ENCODE data around the gene SEMA3G.

Gene SEMA3G

GRCh38 chr3:52479037-52479876 is 34.4 kb upstream of the SEMA3G start:
- H3K4me3 ChIP-seq (ENCODE audit: insufficient read depth, low read depth, low read length), result no peak overlapping the region
- 94 to 95% methylated on average over 7 of the region's 7 CpGs for WGBS, 2 experiments
- no peak overlapping the region for H3K27ac ChIP-seq (ENCODE audit: insufficient read depth, low read depth, low read length, poor library complexity, severe bottlenecking)
- H3K4me1 ChIP-seq (ENCODE audit: control insufficient read depth, insufficient read depth, low read length), result no peaks in the 10 kb centered on the region
- peaks cover 66% of the 10 kb centered on the region for H3K36me3 ChIP-seq (ENCODE audit: control insufficient read depth, insufficient read depth, low read length)
- no peaks in the 10 kb centered on the region for H3K9me3 ChIP-seq (ENCODE audit: control insufficient read depth, low read length)
- no peaks in the 10 kb centered on the region for H3K27me3 ChIP-seq (ENCODE audit: control insufficient read depth, insufficient read depth, low read length, poor library complexity, severe bottlenecking)

- Histone ChIP-seq H3K4me1 (ENCODE audit: control insufficient read depth, insufficient read depth, low read length) (no peaks in the 10 kb centered on the region), H3K9me3 (ENCODE audit: control insufficient read depth, low read length) (no peaks in the 10 kb centered on the region), H3K27me3 (ENCODE audit: control insufficient read depth, insufficient read depth, low read length, poor library complexity, severe bottlenecking) (no peaks in the 10 kb centered on the region), H3K27ac (ENCODE audit: insufficient read depth, low read depth, low read length, poor library complexity, severe bottlenecking) (no peak overlapping the region), H3K4me3 (ENCODE audit: insufficient read depth, low read depth, low read length) (no peak overlapping the region), H3K36me3 (ENCODE audit: control insufficient read depth, insufficient read depth, low read length) (peaks cover 79% of the 10 kb centered on the region)
- 95 to 96% methylated on average over 6 of the region's 6 CpGs for WGBS, 2 experiments
Observed at GRCh38 chr3:52477796-52478095, 32.8 kb upstream of the SEMA3G start.

GRCh38 chr3:52477076-52477795 is 32.3 kb upstream of the SEMA3G start:
- H3K4me3 ChIP-seq (ENCODE audit: insufficient read depth, low read depth, low read length), result no peak overlapping the region
- H3K27me3 ChIP-seq (ENCODE audit: control insufficient read depth, insufficient read depth, low read length, poor library complexity, severe bottlenecking), result no peaks in the 10 kb centered on the region
- 96 to 97% methylated on average over 16 of the region's 16 CpGs for WGBS, 2 experiments
- H3K27ac ChIP-seq (ENCODE audit: insufficient read depth, low read depth, low read length, poor library complexity, severe bottlenecking), result no peak overlapping the region
- peaks cover 79% of the 10 kb centered on the region for H3K36me3 ChIP-seq (ENCODE audit: control insufficient read depth, insufficient read depth, low read length)
- H3K4me1 ChIP-seq (ENCODE audit: control insufficient read depth, insufficient read depth, low read length), result no peaks in the 10 kb centered on the region
- no peaks in the 10 kb centered on the region for H3K9me3 ChIP-seq (ENCODE audit: control insufficient read depth, low read length)

GRCh38 chr3:52473026-52473425 is 28.1 kb upstream of the SEMA3G start:
- Histone ChIP-seq H3K4me1 (ENCODE audit: control insufficient read depth, insufficient read depth, low read length) (no peaks in the 10 kb centered on the region), H3K27me3 (ENCODE audit: control insufficient read depth, insufficient read depth, low read length, poor library complexity, severe bottlenecking) (no peaks in the 10 kb centered on the region), H3K9me3 (ENCODE audit: control insufficient read depth, low read length) (no peaks in the 10 kb centered on the region), H3K36me3 (ENCODE audit: control insufficient read depth, insufficient read depth, low read length) (peaks cover 69% of the 10 kb centered on the region), H3K4me3 (ENCODE audit: insufficient read depth, low read depth, low read length) (no peak overlapping the region), H3K27ac (ENCODE audit: insufficient read depth, low read depth, low read length, poor library complexity, severe bottlenecking) (no peak overlapping the region)
- WGBS, 2 experiments, result 93 to 98% methylated on average over 5 of the region's 5 CpGs

- H3K4me3 ChIP-seq (ENCODE audit: insufficient read depth, low read depth, low read length), result no peak overlapping the region
- H3K9me3 ChIP-seq (ENCODE audit: control insufficient read depth, low read length), result no peaks in the 10 kb centered on the region
- WGBS, 2 experiments, result 88% methylated on average over 14 of the region's 14 CpGs
- H3K36me3 ChIP-seq (ENCODE audit: control insufficient read depth, insufficient read depth, low read length), result peaks cover 63% of the 10 kb centered on the region
- no peaks in the 10 kb centered on the region for H3K27me3 ChIP-seq (ENCODE audit: control insufficient read depth, insufficient read depth, low read length, poor library complexity, severe bottlenecking)
- no peaks in the 10 kb centered on the region for H3K4me1 ChIP-seq (ENCODE audit: control insufficient read depth, insufficient read depth, low read length)
- H3K27ac ChIP-seq (ENCODE audit: insufficient read depth, low read depth, low read length, poor library complexity, severe bottlenecking), result no peak overlapping the region
Observed at GRCh38 chr3:52472239-52473000, 27.5 kb upstream of the SEMA3G start.

DNA sequence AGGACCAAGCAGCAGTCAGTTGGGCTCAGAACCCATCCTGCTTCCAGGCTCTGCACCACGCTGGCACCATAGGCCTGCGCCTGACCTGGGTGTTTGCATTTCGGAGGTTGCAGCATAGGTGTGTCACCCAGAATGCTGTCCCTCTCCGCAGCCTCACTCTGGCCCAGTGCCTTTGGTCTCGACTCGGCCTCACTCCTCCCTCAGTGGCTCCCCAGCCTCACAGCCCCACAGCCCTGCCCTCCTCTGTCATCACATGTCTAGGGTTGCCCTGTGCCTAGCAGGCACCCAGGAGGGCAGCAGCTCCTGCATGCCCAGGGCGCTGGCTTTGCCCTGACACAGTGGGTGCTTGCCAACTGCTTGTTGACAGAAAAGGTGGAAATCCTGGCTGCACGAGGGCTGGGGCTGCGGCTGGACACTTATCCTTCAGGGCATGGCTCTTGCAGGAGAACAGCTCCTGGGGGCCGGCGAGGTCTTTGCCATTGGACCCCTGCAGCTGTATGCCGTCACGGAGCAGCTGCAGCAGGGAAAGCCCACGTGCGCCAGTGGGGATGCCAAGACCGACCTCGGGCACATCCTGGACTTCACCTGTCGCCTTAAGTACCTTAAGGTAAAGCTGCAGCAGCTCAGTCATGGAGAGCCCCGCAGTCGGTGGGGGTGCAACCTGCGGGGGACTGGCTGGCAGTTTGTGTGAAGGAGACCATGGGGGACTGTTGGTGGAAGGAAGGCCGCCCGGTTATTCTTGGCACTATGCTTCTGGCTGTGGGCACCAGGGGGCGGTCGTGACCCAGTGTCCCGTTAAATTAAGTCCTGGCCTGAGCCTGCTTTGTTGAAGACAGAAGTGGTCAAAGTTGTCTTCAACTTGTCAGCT is 26.7 kb upstream of the SEMA3G start:
- no peak overlapping the region for H3K27ac ChIP-seq (ENCODE audit: insufficient read depth, low read depth, low read length, poor library complexity, severe bottlenecking)
- no peak overlapping the region for H3K4me3 ChIP-seq (ENCODE audit: insufficient read depth, low read depth, low read length)
- H3K27me3 ChIP-seq (ENCODE audit: control insufficient read depth, insufficient read depth, low read length, poor library complexity, severe bottlenecking), result no peaks in the 10 kb centered on the region
- no peaks in the 10 kb centered on the region for H3K9me3 ChIP-seq (ENCODE audit: control insufficient read depth, low read length)
- WGBS, 2 experiments, result 85 to 86% methylated on average over 26 of the region's 26 CpGs
- no peaks in the 10 kb centered on the region for H3K4me1 ChIP-seq (ENCODE audit: control insufficient read depth, insufficient read depth, low read length)
- H3K36me3 ChIP-seq (ENCODE audit: control insufficient read depth, insufficient read depth, low read length), result peaks cover 55% of the 10 kb centered on the region

DNA sequence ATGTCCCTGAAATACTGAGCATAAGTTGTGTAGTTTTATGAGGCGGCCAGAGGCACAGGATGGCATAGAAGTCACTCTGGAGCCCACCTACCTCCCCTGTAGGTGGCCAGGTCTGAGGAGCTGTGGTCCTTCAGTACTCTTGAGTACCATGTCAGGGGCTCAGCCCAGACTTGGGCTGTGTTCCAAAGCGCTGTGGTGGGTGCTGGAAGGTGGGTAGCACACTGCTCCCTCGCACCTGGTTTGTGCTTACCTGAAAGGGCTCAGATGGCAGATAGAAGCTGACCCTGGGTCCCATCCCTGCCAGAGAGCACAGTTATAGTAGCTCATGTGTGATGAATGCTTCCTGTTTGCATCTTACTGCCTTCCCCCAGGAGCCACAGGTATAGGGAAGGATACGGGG is 26.0 kb upstream of the SEMA3G start:
- WGBS, 2 experiments, result 94 to 96% methylated on average over 4 of the region's 4 CpGs
- Histone ChIP-seq H3K4me1 (ENCODE audit: control insufficient read depth, insufficient read depth, low read length) (no peaks in the 10 kb centered on the region), H3K36me3 (ENCODE audit: control insufficient read depth, insufficient read depth, low read length) (peaks cover 48% of the 10 kb centered on the region), H3K27ac (ENCODE audit: insufficient read depth, low read depth, low read length, poor library complexity, severe bottlenecking) (no peak overlapping the region), H3K27me3 (ENCODE audit: control insufficient read depth, insufficient read depth, low read length, poor library complexity, severe bottlenecking) (no peaks in the 10 kb centered on the region), H3K4me3 (ENCODE audit: insufficient read depth, low read depth, low read length) (no peak overlapping the region), H3K9me3 (ENCODE audit: control insufficient read depth, low read length) (no peaks in the 10 kb centered on the region)

DNA sequence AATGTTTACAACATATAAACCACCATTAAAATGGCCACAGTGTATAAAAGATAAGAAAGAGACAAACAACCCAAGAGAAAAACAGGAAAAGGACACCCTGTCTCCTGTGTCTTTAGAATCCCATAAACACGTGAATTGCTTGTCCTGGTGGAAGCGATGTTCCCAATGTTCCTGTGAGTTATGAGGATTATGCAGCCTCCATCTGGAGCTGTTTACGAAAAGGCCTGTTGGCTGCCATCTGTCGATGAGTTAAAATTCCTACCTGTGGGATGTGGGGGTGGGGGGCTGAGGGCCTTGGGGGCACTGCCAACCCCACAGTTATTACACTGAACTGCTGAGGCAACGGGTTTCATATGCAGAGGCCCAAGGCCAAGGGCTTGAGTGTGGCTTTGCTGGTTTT is 24.1 kb upstream of the SEMA3G start:
- no peak overlapping the region for H3K27ac ChIP-seq (ENCODE audit: insufficient read depth, low read depth, low read length, poor library complexity, severe bottlenecking)
- H3K27me3 ChIP-seq (ENCODE audit: control insufficient read depth, insufficient read depth, low read length, poor library complexity, severe bottlenecking), result no peaks in the 10 kb centered on the region
- no peaks in the 10 kb centered on the region for H3K4me1 ChIP-seq (ENCODE audit: control insufficient read depth, insufficient read depth, low read length)
- H3K4me3 ChIP-seq (ENCODE audit: insufficient read depth, low read depth, low read length), result no peak overlapping the region
- no peaks in the 10 kb centered on the region for H3K9me3 ChIP-seq (ENCODE audit: control insufficient read depth, low read length)
- WGBS, 2 experiments, result 93 to 94% methylated on average over 5 of the region's 5 CpGs
- H3K36me3 ChIP-seq (ENCODE audit: control insufficient read depth, insufficient read depth, low read length), result peaks cover 42% of the 10 kb centered on the region

- Histone ChIP-seq H3K4me3 (ENCODE audit: insufficient read depth, low read depth, low read length) (no peak overlapping the region), H3K27ac (ENCODE audit: insufficient read depth, low read depth, low read length, poor library complexity, severe bottlenecking) (no peak overlapping the region), H3K36me3 (ENCODE audit: control insufficient read depth, insufficient read depth, low read length) (peaks cover 39% of the 10 kb centered on the region), H3K4me1 (ENCODE audit: control insufficient read depth, insufficient read depth, low read length) (no peaks in the 10 kb centered on the region), H3K9me3 (ENCODE audit: control insufficient read depth, low read length) (no peaks in the 10 kb centered on the region), H3K27me3 (ENCODE audit: control insufficient read depth, insufficient read depth, low read length, poor library complexity, severe bottlenecking) (no peaks in the 10 kb centered on the region)
- 89 to 90% methylated on average over 9 of the region's 9 CpGs for WGBS, 2 experiments
Observed at GRCh38 chr3:52468336-52468735, 23.4 kb upstream of the SEMA3G start.

Measured in ectodermal cell (in vitro differentiated cells).